IMR-90 (cell line): ENCODE results near the gene FSIP1. TPM values are rescaled to one million over a fixed set of nuclear protein-coding genes. Genes with fewer than 3 reads are reported as not detected.
A peak's percentile ranks its signal among the peaks of the same experiment; 100 is the strongest.

Experiments used
- ATAC-seq: fragments of 200-7000 bp; cut with Tn5 transposase; 2 replicates; pipeline ENCODE4 v1.9.1; 2020; ENCODE audit warnings: low read depth, mild to moderate bottlenecking, moderate library complexity
- BruUV-seq: library from RNA; stranded (reverse); fragments of 400-500 nt; replicated peaks from 2 replicates; lab custom pipeline; 2021; lab: Mats Ljungman, UMichigan
- CTCF ChIA-PET: fragments of 300-600 bp; formaldehyde crosslinking; extraction: SDS; loops from one replicate; lab custom pipeline; 2021; ENCODE audit warnings: antibody characterized with exemption; lab: Yijun Ruan, JAX
- POLR2A ChIA-PET: fragments of 300-600 bp; sonication (Branson Sonifier 250); formaldehyde crosslinking; loops from one replicate; lab custom pipeline; 2022; ENCODE audit warnings: antibody characterized with exemption; ENCODE audit not compliant: unreplicated experiment; lab: Charles Lee
- DNase-seq: peaks from one replicate; pipeline ENCODE4 v3.0.0; 2013
- H2AFZ ChIP-seq: replicated peaks from 2 replicates; pipeline ENCODE3; 2013; ENCODE audit warnings: low read length, mild to moderate bottlenecking; ENCODE audit not compliant: poor library complexity
- H2AK5ac ChIP-seq: 2 replicates; pipeline ENCODE4 v1.6.1; 2013; ENCODE audit warnings: low read depth, low read length, inconsistent platforms
- H2AK9ac ChIP-seq: replicated peaks from 2 replicates; pipeline ENCODE3; 2013; ENCODE audit warnings: mild to moderate bottlenecking, low read depth, low read length, moderate library complexity; ENCODE audit not compliant: poor library complexity
- H2BK120ac ChIP-seq: 2 replicates; pipeline ENCODE4 v1.6.1; 2013; ENCODE audit warnings: low read depth, low read length, inconsistent platforms
- H2BK15ac ChIP-seq: 3 replicates; pipeline ENCODE4 v1.6.1; 2013; ENCODE audit warnings: low read depth, low read length, inconsistent platforms
- H2BK20ac ChIP-seq: 2 replicates; pipeline ENCODE4 v1.6.1; 2013; ENCODE audit warnings: low read depth, mild to moderate bottlenecking, inconsistent platforms, low read length, moderate library complexity
- H2BK5ac ChIP-seq: 2 replicates; pipeline ENCODE4 v1.6.1; 2013; ENCODE audit warnings: mild to moderate bottlenecking, low read depth, low read length, inconsistent platforms; ENCODE audit not compliant: poor library complexity, severe bottlenecking
- H3K14ac ChIP-seq: replicated peaks from 2 replicates; pipeline ENCODE4 v1.6.1; 2013; ENCODE audit warnings: low read depth, low read length, inconsistent platforms
- H3K18ac ChIP-seq: 2 replicates; pipeline ENCODE4 v1.6.1; 2013; ENCODE audit warnings: low read depth, low read length, control low read depth
- H3K23ac ChIP-seq: 2 replicates; pipeline ENCODE4 v1.6.1; 2013; ENCODE audit warnings: low read depth, low read length, inconsistent platforms
- H3K27ac ChIP-seq: 2 replicates; pipeline ENCODE4 v1.5.1; 2013; ENCODE audit warnings: mild to moderate bottlenecking, control low read depth, low read length; ENCODE audit not compliant: insufficient read depth
- H3K27me3 ChIP-seq: 2 replicates; pipeline ENCODE4 v1.6.1; 2013; ENCODE audit warnings: low read length; ENCODE audit not compliant: control insufficient read depth, insufficient read depth
- H3K36me3 ChIP-seq: 2 replicates; pipeline ENCODE4 v1.6.1; 2013; ENCODE audit warnings: low read length, mixed read lengths; ENCODE audit not compliant: control insufficient read depth, insufficient read depth
- H3K4ac ChIP-seq: 2 replicates; pipeline ENCODE4 v1.6.1; 2013; ENCODE audit warnings: low read depth, low read length, inconsistent platforms
- H3K4me1 ChIP-seq: 2 replicates; pipeline ENCODE4 v1.6.1; 2013; ENCODE audit warnings: low read length, mixed read lengths; ENCODE audit not compliant: control insufficient read depth, insufficient read depth
- H3K4me2 ChIP-seq: 2 replicates; pipeline ENCODE4 v1.6.1; 2013; ENCODE audit warnings: low read depth, mild to moderate bottlenecking, control low read depth, low read length, moderate library complexity
- H3K4me3 ChIP-seq: 2 replicates; pipeline ENCODE4 v1.5.1; 2013; ENCODE audit warnings: low read depth, mild to moderate bottlenecking, control low read depth, low read length, moderate library complexity; ENCODE audit not compliant: insufficient read depth
- H3K56ac ChIP-seq: 2 replicates; pipeline ENCODE4 v1.6.1; 2013; ENCODE audit warnings: low read length, inconsistent platforms; ENCODE audit not compliant: insufficient read depth; ENCODE audit errors: extremely low read depth
- H3K79me1 ChIP-seq, 2 experiments: 2 replicates each; pipeline ENCODE4 v1.6.1; 2013; ENCODE audit warnings: low read length in 2 of 2, inconsistent platforms in 1 of 2, low read depth in 1 of 2
- H3K9ac ChIP-seq: 2 replicates; pipeline ENCODE4 v1.6.1; 2013; ENCODE audit warnings: low read depth, low read length, control low read depth
- H3K9me1 ChIP-seq: 2 replicates; pipeline ENCODE4 v1.6.1; 2013; ENCODE audit warnings: low read length, inconsistent platforms; ENCODE audit not compliant: insufficient read depth
- H3K9me3 ChIP-seq: 2 replicates; pipeline ENCODE4 v1.6.1; 2013; ENCODE audit warnings: low read length; ENCODE audit not compliant: control insufficient read depth, insufficient read depth
- H4K20me1 ChIP-seq: 2 replicates; pipeline ENCODE4 v1.6.1; 2013; ENCODE audit warnings: low read length, inconsistent platforms; ENCODE audit not compliant: insufficient read depth
- H4K5ac ChIP-seq: 2 replicates; pipeline ENCODE4 v1.6.1; 2013; ENCODE audit warnings: mild to moderate bottlenecking, low read depth, low read length, control low read depth
- H4K8ac ChIP-seq, 2 experiments: 2 replicates each; pipeline ENCODE4 v1.6.1; 2013; ENCODE audit warnings: low read depth in 2 of 2, low read length in 2 of 2, control low read depth in 1 of 2, inconsistent platforms in 1 of 2
- H4K91ac ChIP-seq: 2 replicates; pipeline ENCODE4 v1.6.1; 2013; ENCODE audit warnings: low read depth, low read length, inconsistent platforms; ENCODE audit not compliant: insufficient read depth
- MAZ ChIP-seq: IDR thresholded peaks from 2 replicates; pipeline ENCODE4 v1.6.1; 2012; ENCODE audit warnings: low read depth, mild to moderate bottlenecking, low read length, improper control_type of control experiment, moderate library complexity, borderline replicate concordance
- RCOR1 ChIP-seq: IDR thresholded peaks from 2 replicates; pipeline ENCODE4 v1.6.1; 2012; ENCODE audit warnings: mild to moderate bottlenecking, low read length, improper control_type of control experiment; ENCODE audit not compliant: insufficient replicate concordance
- RFX5 ChIP-seq: IDR thresholded peaks from 2 replicates; pipeline ENCODE4 v1.8.0; 2012; ENCODE audit warnings: low read depth, mild to moderate bottlenecking, low read length, moderate library complexity
- SMC3 ChIP-seq: fragments of 150-350 bp; IDR thresholded peaks from 2 replicates; pipeline ENCODE4 v1.6.1; 2016; ENCODE audit warnings: low read depth, mild to moderate bottlenecking, antibody characterized with exemption, low read length, moderate library complexity
- WGBS, 2 experiments: methylation state at CpG; one replicate each; pipeline versions ENCODE4 v1.1.5 to v1.1.7; 2013; ENCODE audit warnings: missing lambda C conversion rate in 2 of 2; ENCODE audit not compliant: insufficient read length in 1 of 2; ENCODE audit errors: extremely low coverage in 2 of 2; 5-methylcytosine and 5-hydroxymethylcytosine counted together
- dilution Hi-C: fragments of 300-500 bp; cut with HindIII; formaldehyde crosslinking; loops from one replicate; pipeline ENCODE4 v1.14.3; 2018; ENCODE audit warnings: low sequenced_read_pairs; ENCODE audit not compliant: unreplicated experiment
- in situ Hi-C: fragments of 300-500 bp; cut with MboI; formaldehyde crosslinking; loops from 3 replicates; pipeline ENCODE4 v1.14.3; 2019; ENCODE audit warnings: low sequenced_read_pairs, inconsistent platforms, mixed read lengths
- intact Hi-C: fragments of 100-400 bp; cut with micrococcal nuclease; formaldehyde crosslinking; loops from 2 replicates; pipeline ENCODE4 v1.10.0; 2022
- polyA plus RNA-seq, 3 experiments: library from polyadenylated mRNA; depleted of rRNA; stranded (reverse); fragments of >200 nt; gene quantifications; 2 replicates each; pipeline ENCODE4 v1.2.3, GENCODE V29; 2012; ENCODE audit warnings: low replicate concordance in 1 of 3
- total RNA-seq: library from RNA; depleted of rRNA; stranded (reverse); fragments of >200 nt; gene quantifications from 2 replicates; pipeline ENCODE4 v1.2.3, GENCODE V29; 2012
- TF ChIP-seq, protein P1 (sequence below): conservative IDR thresholded peaks from 2 replicates; pipeline ENCODE4 v1.5.1; 2012; ENCODE audit warnings: mild to moderate bottlenecking, low read depth, low read length, improper control_type of control experiment

The FSIP1 gene
- total and polyA plus RNA-seq, 2 of the 4 experiments (the other 2 are of a cell fraction) = 0.10 to 0.18 TPM

DNA sequence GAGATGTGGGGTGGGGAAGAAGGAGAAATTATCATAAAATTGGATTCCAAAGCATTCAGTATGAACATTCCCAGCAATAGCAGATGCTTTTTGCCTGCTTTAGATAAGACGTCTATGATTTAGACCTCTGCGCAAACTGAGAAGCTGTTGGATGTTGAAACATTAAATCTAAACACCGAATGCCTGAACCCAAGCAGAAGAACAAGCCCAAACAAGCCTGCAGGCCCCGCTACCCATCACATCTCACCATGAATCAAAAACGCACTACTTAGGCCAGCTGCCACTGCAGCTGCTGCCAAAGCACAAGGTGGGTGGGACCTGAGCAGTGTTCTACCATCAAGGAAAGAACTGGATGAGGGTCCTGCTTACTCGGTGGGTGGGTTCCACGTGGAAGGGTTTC, 226.2 kb downstream of the FSIP1 start:
- Histone ChIP-seq H3K79me1 (no peaks in the 10 kb centered on the region), H3K18ac (peak overlapping the region; percentile 89), H2AK5ac (peak overlapping the region; percentile 48; the same call in 1 of the 2 replicates), H3K4me3 (no peak overlapping the region), H4K20me1 (no peaks in the 10 kb centered on the region), H4K5ac (peak overlapping the region; percentile 81), H2BK5ac (peak overlapping the region; percentile 81), H2BK120ac (peak overlapping the region; percentile 95), H3K23ac (peak overlapping the region; percentile 31; the same call in 1 of the 2 replicates), H4K8ac (peak overlapping the region; percentile 91 to 94), H3K9me3 (no peaks in the 10 kb centered on the region), H3K14ac (peak overlapping the region; percentile 78), H3K4me2 (no peak overlapping the region), H2AFZ (peak overlapping the region; percentile 64), H3K4ac (peak overlapping the region; percentile 90), H2BK15ac (peak overlapping the region; percentile 81; the same call in 1 of the 3 replicates), H4K91ac (peak overlapping the region; percentile 89), H3K9me1 (peaks cover 2% of the 10 kb centered on the region; the same call in 1 of the 2 replicates), H3K4me1 (peaks cover 26% of the 10 kb centered on the region), H2BK20ac (peak overlapping the region; percentile 90), H3K56ac (peak overlapping the region; percentile 52; the same call in 1 of the 2 replicates), H3K9ac (peak overlapping the region; percentile 13; the same call in 1 of the 2 replicates), H3K27me3 (no peaks in the 10 kb centered on the region), H2AK9ac (peak overlapping the region; percentile 66), H3K36me3 (no peaks in the 10 kb centered on the region), H3K27ac (peak overlapping the region; percentile 98; the same call in 1 of the 2 replicates)
- dilution Hi-C loops = no loop called here
- BruUV-seq = no TSS peak
- CTCF ChIA-PET = no interaction called here
- intact Hi-C loops = loop anchor here (5.0 kb wide), 1 partner anchor 44 kb away; no protein-coding TSS in a partner anchor
- in situ Hi-C loops = no loop called here
- WGBS, 2 experiments = no CpG with 5 or more reads among the region's 7 CpGs
- POLR2A ChIA-PET = no interaction called here
- ATAC-seq (peak; percentile 80), DNase-seq (peak; percentile 81)
- TF ChIP-seq, protein P1, sequence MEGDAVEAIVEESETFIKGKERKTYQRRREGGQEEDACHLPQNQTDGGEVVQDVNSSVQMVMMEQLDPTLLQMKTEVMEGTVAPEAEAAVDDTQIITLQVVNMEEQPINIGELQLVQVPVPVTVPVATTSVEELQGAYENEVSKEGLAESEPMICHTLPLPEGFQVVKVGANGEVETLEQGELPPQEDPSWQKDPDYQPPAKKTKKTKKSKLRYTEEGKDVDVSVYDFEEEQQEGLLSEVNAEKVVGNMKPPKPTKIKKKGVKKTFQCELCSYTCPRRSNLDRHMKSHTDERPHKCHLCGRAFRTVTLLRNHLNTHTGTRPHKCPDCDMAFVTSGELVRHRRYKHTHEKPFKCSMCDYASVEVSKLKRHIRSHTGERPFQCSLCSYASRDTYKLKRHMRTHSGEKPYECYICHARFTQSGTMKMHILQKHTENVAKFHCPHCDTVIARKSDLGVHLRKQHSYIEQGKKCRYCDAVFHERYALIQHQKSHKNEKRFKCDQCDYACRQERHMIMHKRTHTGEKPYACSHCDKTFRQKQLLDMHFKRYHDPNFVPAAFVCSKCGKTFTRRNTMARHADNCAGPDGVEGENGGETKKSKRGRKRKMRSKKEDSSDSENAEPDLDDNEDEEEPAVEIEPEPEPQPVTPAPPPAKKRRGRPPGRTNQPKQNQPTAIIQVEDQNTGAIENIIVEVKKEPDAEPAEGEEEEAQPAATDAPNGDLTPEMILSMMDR = no peak
- TF ChIP-seq RCOR1 (no peak), RFX5 (no peak), MAZ (no peak), SMC3 (no peak)
